LNCaP clone FGC (cell line): ENCODE results near the gene ZNF549.
"Not testable (repeated sequence)": the region's sequence is repeated elsewhere in the genome, so short reads cannot be mapped to it uniquely, and the experiment has no call there.

Source experiments
- DNase-seq: peaks from one replicate; pipeline ENCODE4 v3.0.0-alpha.2; 2011; ENCODE audit warnings: low read depth
- H3K4me3 ChIP-seq: 2 replicates; pipeline ENCODE4 v1.5.1; 2011; ENCODE audit warnings: mild to moderate bottlenecking, low read depth, low read length, control low read depth
- TF ChIP-seq, protein P1 (sequence below): IDR thresholded peaks from 2 replicates; pipeline ENCODE4 v1.5.1; 2012; ENCODE audit warnings: mild to moderate bottlenecking; ENCODE audit not compliant: control insufficient read depth, insufficient read depth; ENCODE audit errors: extremely low read depth

ZNF549 gene

DNA sequence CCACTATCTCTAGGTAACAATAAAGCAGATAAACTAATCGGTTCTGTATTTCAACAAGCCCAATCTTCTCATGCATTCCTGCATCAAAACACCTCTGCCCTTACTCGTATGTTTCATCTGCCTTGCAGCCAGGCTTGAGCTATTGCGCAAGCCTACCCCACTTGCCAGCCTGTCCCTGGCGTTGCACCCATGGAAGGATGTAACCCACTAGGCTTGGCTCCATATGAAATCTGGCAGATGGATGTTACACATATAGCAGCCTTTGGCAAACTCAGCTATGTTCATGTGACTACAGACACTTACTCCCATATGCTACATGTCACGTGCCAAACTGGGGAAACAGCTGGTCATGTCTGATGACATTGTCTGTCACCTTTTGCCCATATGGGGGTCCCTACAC is 11.9 kb upstream of the ZNF549 start:
- no peak for DNase-seq
- TF ChIP-seq, protein P1, sequence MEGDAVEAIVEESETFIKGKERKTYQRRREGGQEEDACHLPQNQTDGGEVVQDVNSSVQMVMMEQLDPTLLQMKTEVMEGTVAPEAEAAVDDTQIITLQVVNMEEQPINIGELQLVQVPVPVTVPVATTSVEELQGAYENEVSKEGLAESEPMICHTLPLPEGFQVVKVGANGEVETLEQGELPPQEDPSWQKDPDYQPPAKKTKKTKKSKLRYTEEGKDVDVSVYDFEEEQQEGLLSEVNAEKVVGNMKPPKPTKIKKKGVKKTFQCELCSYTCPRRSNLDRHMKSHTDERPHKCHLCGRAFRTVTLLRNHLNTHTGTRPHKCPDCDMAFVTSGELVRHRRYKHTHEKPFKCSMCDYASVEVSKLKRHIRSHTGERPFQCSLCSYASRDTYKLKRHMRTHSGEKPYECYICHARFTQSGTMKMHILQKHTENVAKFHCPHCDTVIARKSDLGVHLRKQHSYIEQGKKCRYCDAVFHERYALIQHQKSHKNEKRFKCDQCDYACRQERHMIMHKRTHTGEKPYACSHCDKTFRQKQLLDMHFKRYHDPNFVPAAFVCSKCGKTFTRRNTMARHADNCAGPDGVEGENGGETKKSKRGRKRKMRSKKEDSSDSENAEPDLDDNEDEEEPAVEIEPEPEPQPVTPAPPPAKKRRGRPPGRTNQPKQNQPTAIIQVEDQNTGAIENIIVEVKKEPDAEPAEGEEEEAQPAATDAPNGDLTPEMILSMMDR = no peak
- H3K4me3 ChIP-seq = no peak overlapping the region

DNA sequence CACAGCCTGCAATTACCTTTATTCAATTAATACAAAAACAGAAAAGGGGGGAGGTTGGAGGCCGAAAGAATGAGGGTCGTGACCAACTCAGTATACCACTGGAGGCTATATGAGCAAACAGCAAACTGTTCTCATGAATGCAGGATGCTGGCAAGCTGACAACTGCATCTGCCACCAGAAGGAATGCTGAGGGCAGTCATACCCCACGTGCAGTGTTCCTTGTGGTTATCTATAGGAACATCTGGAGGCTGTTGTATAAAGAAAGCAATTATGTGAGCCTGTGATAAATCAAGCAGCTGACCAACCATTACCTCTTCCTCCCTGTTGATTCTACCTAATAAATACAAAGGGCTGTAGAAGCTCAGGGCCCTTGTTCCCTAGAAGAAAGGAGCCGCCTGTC is 9.1 kb upstream of the ZNF549 start:
- H3K4me3 ChIP-seq, DNase-seq: not testable (repeated sequence)

DNA sequence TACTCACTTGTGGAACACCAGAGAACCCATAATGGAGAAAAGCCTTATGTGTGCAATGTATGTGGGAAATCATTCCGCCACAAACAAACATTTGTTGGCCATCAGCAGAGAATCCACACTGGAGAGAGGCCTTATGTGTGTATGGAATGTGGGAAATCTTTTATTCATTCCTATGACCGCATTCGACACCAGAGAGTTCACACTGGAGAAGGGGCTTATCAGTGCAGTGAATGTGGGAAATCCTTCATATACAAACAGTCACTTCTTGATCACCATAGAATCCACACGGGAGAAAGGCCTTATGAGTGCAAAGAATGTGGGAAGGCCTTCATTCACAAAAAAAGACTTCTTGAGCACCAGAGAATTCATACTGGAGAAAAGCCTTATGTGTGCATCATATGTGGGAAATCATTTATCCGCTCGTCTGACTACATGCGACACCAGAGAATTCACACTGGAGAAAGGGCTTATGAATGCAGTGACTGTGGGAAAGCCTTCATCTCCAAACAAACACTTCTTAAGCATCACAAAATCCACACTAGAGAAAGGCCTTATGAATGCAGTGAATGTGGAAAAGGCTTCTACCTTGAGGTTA is 10.9 kb downstream of the ZNF549 start:
- no peak overlapping the region for H3K4me3 ChIP-seq
- no peak for DNase-seq
- TF ChIP-seq, protein P1 = no peak

DNA sequence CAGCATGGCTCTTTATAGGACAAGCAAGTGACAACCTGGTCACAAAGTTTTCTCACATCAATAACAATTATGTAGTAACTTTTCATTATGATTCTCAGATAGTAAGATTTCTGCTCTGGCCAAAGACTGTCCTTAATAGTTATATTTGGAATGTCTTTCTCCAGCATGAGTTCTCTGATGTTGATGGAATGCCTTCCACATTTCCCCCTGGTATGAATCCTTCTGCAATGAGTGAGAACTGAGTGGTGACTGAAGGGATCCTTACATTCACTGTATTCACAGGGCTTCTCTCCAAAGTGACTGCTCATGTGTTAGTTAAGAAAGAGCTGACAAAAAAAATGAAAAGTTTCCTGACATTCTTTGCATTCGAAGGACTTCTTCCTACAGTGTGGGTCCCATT is 19.4 kb downstream of the ZNF549 start:
- no peak overlapping the region for H3K4me3 ChIP-seq
- no peak for DNase-seq
- TF ChIP-seq, protein P1 = no peak

DNA sequence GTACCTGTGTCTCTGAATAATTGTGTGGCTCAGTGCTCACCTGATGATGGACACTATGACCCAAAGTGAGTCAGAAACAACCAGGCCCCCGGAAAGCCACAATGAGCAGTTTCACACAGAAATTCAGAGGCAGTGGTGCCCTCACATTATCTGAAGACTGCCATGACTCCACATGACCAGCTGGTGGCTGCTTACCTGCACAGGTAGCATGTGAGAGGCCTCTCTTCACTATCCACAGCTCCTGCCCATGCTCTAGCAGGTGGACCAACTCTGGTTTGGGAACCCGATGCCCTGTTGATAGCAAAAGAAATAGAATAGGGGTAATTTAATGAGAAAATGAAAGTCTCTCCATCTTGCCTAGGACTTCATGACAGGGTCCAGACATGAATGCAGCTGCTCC is 25.3 kb downstream of the ZNF549 start:
- no peak overlapping the region for H3K4me3 ChIP-seq
- DNase-seq = no peak

DNA sequence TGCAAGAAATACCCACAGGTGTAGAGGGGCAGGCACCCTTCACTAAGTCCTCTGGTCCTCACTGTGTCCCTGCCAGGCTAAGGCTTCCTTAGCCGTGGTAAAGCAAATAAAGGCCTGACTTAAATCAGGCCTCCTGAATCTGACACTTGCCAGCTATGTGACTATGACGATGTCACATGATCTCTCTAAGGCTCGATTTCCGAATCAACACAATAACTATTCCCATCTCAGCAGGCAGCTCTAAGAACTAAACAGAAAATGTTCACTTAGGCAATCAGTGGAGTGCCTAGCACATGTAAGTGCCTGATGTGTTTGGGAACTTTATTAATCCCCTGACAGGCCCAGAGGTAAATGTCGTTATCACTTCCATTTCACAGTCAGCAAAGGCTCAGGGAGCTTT is 30.5 kb downstream of the ZNF549 start:
- peak; percentile 19 for DNase-seq
- TF ChIP-seq, protein P1 = no peak
- H3K4me3 ChIP-seq = peak overlapping the region; percentile 96

More for the DNA sequence above, 25.3 kb downstream of the ZNF549 start:
- TF ChIP-seq, protein P1 = no peak

DNA sequence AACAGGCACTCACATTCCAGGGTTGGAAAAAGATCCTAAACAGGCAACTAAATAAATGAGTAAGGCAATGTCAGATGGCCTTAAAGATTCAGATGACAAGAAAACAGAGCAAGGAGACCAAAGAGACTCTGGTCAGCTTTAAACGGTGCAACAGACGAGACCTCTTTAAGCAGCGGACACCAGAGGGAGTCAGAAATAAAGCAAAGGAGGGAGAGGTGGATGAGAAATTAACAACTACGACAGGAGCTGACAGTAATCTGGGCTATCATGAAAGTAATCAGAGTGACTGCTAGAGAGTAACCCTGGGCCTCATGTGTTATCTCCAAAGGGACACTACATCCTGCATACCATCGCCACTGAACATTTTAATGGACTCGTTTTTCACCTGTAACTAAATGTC is 31.4 kb downstream of the ZNF549 start:
- DNase-seq = no peak
- TF ChIP-seq, protein P1 = 0 out of 2 replicates have a peak, but pooled peaks have one; percentile 28
- H3K4me3 ChIP-seq = peak overlapping the region; percentile 96
